MM.1S (cell line): ENCODE measurements around the gene LINC01488.

ENCODE experiments used
- DNase-seq: peaks from one replicate; pipeline ENCODE4 v3.0.0-alpha.2; 2015
- H2AFZ ChIP-seq: fragments of 300-600 bp; sonication (generic); 2 replicates; pipeline ENCODE4 v1.6.0; 2016; ENCODE audit warnings: antibody characterized with exemption, low read length
- H3F3A ChIP-seq: fragments of 300-600 bp; sonication (generic); 2 replicates; pipeline ENCODE4 v1.6.1; 2016; ENCODE audit warnings: mild to moderate bottlenecking, antibody characterized with exemption, low read length, moderate library complexity, mixed read lengths; ENCODE audit not compliant: insufficient read depth
- H3K27ac ChIP-seq: fragments of 300-600 bp; sonication (generic); 2 replicates; pipeline ENCODE4 v1.5.1; 2016; ENCODE audit warnings: mild to moderate bottlenecking, low read length
- H3K27me3 ChIP-seq: fragments of 300-600 bp; sonication (generic); replicated peaks from 2 replicates; pipeline ENCODE4 v1.6.0; 2016; ENCODE audit warnings: low read length; ENCODE audit not compliant: insufficient read depth
- H3K36me3 ChIP-seq: fragments of 300-600 bp; sonication (generic); replicated peaks from 2 replicates; pipeline ENCODE4 v1.6.1; 2016; ENCODE audit warnings: mild to moderate bottlenecking, low read length, mixed read lengths; ENCODE audit not compliant: insufficient read depth
- H3K4me1 ChIP-seq: fragments of 300-600 bp; sonication (generic); 2 replicates; pipeline ENCODE4 v1.6.1; 2016; ENCODE audit warnings: low read length, mixed read lengths
- H3K4me2 ChIP-seq: fragments of 300-600 bp; sonication (generic); 2 replicates; pipeline ENCODE4 v1.6.0; 2016; ENCODE audit warnings: low read depth, low read length
- H3K4me3 ChIP-seq: fragments of 300-600 bp; sonication (generic); 2 replicates; pipeline ENCODE4 v1.5.1; 2016; ENCODE audit warnings: low read length, mixed read lengths
- H3K79me2 ChIP-seq: fragments of 300-600 bp; sonication (generic); 2 replicates; pipeline ENCODE4 v1.6.1; 2016; ENCODE audit warnings: mixed run types, low read length, mixed read lengths
- H3K9ac ChIP-seq: fragments of 300-600 bp; sonication (generic); 2 replicates; pipeline ENCODE4 v1.6.1; 2016; ENCODE audit warnings: low read length, mixed read lengths
- H3K9me2 ChIP-seq: fragments of 300-600 bp; sonication (generic); replicated peaks from 2 replicates; pipeline ENCODE4 v1.6.1; 2016; ENCODE audit warnings: mild to moderate bottlenecking, low read length, mixed read lengths; ENCODE audit not compliant: insufficient read depth
- H3K9me3 ChIP-seq: fragments of 300-600 bp; sonication (generic); replicated peaks from 2 replicates; pipeline ENCODE4 v1.6.1; 2016; ENCODE audit warnings: mild to moderate bottlenecking, low read length, mixed read lengths; ENCODE audit not compliant: insufficient read depth
- H4K20me1 ChIP-seq: fragments of 300-600 bp; sonication (generic); 2 replicates; pipeline ENCODE4 v1.6.1; 2016; ENCODE audit warnings: mild to moderate bottlenecking, low read length, moderate library complexity, mixed read lengths; ENCODE audit not compliant: insufficient read depth
- CTCF ChIP-seq: fragments of 300-600 bp; sonication (generic); IDR thresholded peaks from 2 replicates; pipeline ENCODE4 v1.5.1; 2016; ENCODE audit warnings: antibody characterized with exemption, low read length, mixed read lengths
- EZH2 ChIP-seq: fragments of 300-600 bp; sonication (generic); optimal IDR thresholded peaks from 2 replicates; pipeline ENCODE3; 2017; ENCODE audit warnings: low read depth, mild to moderate bottlenecking, antibody characterized with exemption, low read length, mixed read lengths
- EZH2phosphoT487 ChIP-seq: fragments of 300-600 bp; sonication (generic); IDR thresholded peaks from 2 replicates; pipeline ENCODE4 v1.6.1; 2018; ENCODE audit warnings: antibody characterized with exemption, low read length

The LINC01488 gene

GRCh38 chr11:69487391-69487790 is 5.9 kb downstream of the LINC01488 start:
- no peaks in the 10 kb centered on the region for H3K9me3 ChIP-seq
- no peak for TF ChIP-seq EZH2phosphoT487
- no peak for TF ChIP-seq EZH2
- no peak for TF ChIP-seq CTCF
- peaks cover 100% of the 10 kb centered on the region for H3K27me3 ChIP-seq
- no peak overlapping the region for H2AFZ ChIP-seq
- no peaks in the 10 kb centered on the region for H3K79me2 ChIP-seq
- H3K36me3 ChIP-seq: no peaks in the 10 kb centered on the region
- no peak overlapping the region for H3K27ac ChIP-seq
- no peaks in the 10 kb centered on the region for H4K20me1 ChIP-seq
- no peaks in the 10 kb centered on the region for H3K9me2 ChIP-seq
- H3K4me3 ChIP-seq: no peak overlapping the region
- no peak for DNase-seq
- H3F3A ChIP-seq: no peaks in the 10 kb centered on the region
- no peaks in the 10 kb centered on the region for H3K4me1 ChIP-seq
- no peak overlapping the region for H3K4me2 ChIP-seq
- no peak overlapping the region for H3K9ac ChIP-seq

- Histone ChIP-seq H3K79me2 (no peaks in the 10 kb centered on the region), H3K27ac (no peak overlapping the region), H3F3A (no peaks in the 10 kb centered on the region), H3K9me2 (no peaks in the 10 kb centered on the region), H3K9me3 (no peaks in the 10 kb centered on the region), H3K27me3 (peaks cover 100% of the 10 kb centered on the region), H3K36me3 (no peaks in the 10 kb centered on the region), H2AFZ (no peak overlapping the region), H3K4me1 (no peaks in the 10 kb centered on the region), H3K9ac (no peak overlapping the region), H3K4me2 (no peak overlapping the region), H3K4me3 (no peak overlapping the region), H4K20me1 (no peaks in the 10 kb centered on the region)
- DNase-seq: no peak
- TF ChIP-seq EZH2: no peak
- TF ChIP-seq CTCF: no peak
- no peak for TF ChIP-seq EZH2phosphoT487
These were observed 6.5 kb downstream of the LINC01488 start for GRCh38 chr11:69487849-69488542.

GRCh38 chr11:69488543-69488940 is 7.1 kb downstream of the LINC01488 start:
- no peaks in the 10 kb centered on the region for H3K9me2 ChIP-seq
- H3K27ac ChIP-seq: no peak overlapping the region
- peaks cover 100% of the 10 kb centered on the region for H3K27me3 ChIP-seq
- no peak overlapping the region for H3K4me2 ChIP-seq
- H3K9me3 ChIP-seq: no peaks in the 10 kb centered on the region
- no peaks in the 10 kb centered on the region for H4K20me1 ChIP-seq
- no peak overlapping the region for H2AFZ ChIP-seq
- no peaks in the 10 kb centered on the region for H3F3A ChIP-seq
- no peaks in the 10 kb centered on the region for H3K79me2 ChIP-seq
- no peak overlapping the region for H3K9ac ChIP-seq
- DNase-seq: no peak
- H3K4me1 ChIP-seq: no peaks in the 10 kb centered on the region
- no peak overlapping the region for H3K4me3 ChIP-seq
- no peaks in the 10 kb centered on the region for H3K36me3 ChIP-seq
- TF ChIP-seq CTCF: no peak
- no peak for TF ChIP-seq EZH2phosphoT487
- no peak for TF ChIP-seq EZH2
